ENCODE measurements around the gene ADH1C.
A peak's percentile ranks its signal among the peaks of the same experiment; 100 is the strongest.
"Not testable (repeated sequence)": the region's sequence is repeated elsewhere in the genome, so short reads cannot be mapped to it uniquely, and the experiment has no call there.

ADH1C gene

DNA sequence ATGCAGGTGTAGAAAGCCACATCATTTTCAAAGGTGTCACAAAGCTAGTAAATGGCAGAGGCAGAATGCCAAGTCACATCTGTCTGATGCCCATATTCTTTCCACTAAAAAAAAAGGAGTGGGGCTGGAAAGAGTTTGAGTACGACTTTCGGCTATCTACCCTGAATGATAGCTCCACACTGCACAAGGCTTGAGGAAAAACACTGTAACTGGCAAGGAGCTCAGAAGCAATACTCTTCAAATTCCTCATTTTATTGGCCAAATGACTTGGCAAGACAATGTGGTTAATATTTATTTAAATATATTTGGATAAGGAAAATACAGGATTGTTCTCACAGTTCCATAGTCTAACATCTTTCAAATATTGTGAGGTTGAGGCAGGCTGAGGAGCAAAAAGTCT, 5.4 kb upstream of the ADH1C start:
- no peak for DNase-seq (ENCODE audit: low spot score)

DNA sequence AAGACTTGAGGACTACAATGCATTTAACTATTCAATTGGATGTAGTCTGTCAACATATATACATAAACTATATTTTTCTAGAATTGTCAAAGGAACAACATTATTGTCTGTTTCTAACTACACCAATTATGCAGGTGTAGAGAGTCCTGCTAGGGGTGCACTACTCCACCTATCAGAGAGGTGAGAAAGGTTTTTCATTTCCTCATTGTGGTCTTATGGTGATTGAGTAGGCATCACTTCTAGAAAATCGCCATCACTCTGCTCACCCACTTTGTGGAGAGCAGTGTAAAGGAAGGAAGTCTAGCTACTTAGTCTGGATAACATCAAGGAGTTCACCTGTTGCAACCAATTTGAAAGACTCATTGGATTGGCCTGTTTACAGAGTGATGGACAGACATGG, 4.4 kb upstream of the ADH1C start:
- no peak for DNase-seq (ENCODE audit: low spot score)

DNA sequence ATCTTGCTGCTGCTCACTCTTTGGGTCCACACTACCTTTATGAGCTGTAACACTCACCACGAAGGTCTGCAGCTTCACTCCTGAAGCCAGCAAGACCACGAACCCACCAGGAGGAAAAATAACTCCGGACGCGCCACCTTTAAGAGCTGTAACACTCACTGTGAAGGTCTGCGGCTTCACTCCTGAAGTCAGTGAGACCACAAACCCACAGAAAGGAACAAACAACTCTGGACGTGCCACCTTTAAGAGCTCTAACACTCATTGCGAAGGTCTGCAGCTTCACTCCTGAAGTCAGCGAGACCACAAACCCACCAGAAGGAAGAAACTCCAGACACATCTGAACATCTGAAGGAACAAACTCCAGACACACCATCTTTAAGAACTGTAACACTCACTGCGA, 3.6 kb upstream of the ADH1C start:
- DNase-seq (ENCODE audit: low spot score), result not testable (repeated sequence)

DNA sequence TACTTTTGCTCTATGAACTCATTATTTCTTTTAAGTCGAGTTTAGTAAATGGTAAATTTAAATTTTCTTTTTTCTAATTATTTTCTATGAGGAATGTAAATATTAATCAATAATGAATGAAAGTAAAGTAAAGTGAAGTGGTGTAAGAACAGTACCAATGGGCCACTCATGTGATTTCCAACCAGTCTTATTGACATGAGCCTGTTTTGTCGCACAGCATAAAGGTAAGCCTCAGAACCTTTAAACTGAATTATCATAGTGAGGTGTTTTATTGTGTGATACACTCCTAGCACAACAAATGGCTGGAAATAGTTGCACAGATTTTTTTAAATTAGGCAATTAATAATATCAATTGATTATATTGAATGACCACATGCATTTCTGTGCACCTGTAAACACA, 1.1 kb downstream of the ADH1C start:
- DNase-seq (ENCODE audit: low spot score), result no peak

DNA sequence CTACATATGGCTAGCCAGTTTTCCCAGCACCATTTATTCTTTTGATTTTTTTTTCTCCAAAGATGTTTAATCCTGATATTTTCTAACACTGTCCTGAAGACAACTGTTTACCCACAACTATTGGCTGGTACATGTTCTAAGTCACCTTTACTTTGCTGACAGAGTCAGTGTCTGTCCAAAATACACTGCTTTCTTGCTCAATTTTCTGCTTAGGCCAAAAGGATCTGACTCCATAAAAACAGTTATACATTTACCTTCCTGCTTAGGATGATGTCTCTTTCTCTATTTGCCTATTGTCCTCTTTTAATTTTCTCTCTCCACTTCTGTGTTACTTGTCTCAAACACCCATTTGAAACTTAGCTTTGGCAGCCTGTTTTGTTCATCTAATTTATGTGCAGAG, 3.2 kb downstream of the ADH1C start:
- DNase-seq (ENCODE audit: low spot score), result no peak

DNA sequence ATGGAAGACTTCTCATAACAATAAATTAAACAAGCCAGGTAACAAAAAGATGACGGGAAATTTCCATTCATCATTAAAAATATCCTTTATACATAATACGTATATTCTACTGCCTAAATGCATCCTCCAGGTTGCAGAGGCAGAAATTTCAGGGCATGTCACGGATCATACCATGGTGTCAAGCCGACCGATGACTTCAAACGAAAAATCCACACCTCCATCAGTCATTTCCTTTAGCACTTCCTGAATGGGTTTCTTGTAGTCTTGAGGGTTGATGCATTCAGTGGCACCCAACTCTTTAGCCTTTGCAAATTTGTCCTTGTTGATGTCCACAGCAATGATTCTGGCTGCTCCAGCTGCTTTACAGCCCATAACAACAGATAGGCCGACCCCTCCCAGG, 9.9 kb downstream of the ADH1C start:
- DNase-seq (ENCODE audit: low spot score), result not testable (repeated sequence)

DNA sequence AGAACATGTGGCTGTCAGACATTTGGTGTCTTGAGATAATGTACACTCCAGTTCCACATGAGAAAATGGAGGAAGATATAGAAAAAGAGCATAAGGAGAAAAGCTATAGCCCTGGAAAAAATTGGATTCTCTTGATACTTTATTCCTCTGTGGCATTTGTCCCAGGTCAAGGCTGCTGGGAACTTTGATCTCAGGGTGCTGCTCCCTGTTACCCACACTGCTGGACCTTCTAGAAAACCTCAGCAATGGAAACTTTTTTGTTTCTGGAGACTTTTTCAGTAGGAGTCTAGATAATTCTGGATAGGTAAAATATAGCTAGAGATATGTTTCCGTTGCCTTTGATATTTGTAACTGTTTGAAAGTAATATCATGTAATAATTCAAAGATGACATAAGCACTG, 11.1 kb downstream of the ADH1C start:
- DNase-seq (ENCODE audit: low spot score), result no peak

DNA sequence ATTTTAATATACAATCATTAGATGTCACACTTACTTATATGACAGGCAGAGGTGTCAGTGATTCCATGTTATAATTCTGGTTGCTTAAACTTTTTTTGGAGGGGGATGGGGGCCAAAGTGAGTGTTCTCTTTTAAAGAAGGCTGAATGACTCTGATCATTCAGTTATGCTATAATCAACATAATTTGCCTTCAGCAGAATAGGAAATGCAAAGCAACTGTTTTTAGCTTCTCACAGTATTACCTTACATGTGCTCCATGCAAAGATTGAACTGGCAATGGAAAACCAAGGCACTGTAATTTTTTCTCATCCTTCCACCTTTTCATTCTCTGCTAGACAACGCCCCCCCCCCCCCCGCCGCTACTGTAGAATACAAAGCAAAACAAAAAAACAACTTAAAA, 13.4 kb downstream of the ADH1C start:
- DNase-seq (ENCODE audit: low spot score), result no peak

DNA sequence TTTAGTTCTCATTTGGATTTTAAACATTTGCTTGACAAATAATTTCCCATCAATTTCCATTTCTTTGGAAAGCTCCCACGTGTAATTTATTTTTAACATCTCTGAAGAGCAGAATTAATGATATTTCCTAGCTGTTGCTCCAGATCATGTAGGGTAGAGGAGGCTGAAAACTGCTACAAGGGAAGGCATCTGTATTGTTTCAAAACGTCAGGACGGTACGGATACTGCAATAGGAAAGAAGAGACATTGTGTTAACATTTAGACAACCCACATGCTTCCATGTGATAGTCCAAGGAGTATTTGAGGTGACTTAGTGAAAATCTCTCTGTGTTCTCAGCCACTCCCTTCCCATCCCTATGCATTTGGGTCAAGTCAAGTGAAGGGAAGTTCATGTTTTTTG, 16.0 kb downstream of the ADH1C start:
- DNase-seq (ENCODE audit: low spot score), result no peak

DNA sequence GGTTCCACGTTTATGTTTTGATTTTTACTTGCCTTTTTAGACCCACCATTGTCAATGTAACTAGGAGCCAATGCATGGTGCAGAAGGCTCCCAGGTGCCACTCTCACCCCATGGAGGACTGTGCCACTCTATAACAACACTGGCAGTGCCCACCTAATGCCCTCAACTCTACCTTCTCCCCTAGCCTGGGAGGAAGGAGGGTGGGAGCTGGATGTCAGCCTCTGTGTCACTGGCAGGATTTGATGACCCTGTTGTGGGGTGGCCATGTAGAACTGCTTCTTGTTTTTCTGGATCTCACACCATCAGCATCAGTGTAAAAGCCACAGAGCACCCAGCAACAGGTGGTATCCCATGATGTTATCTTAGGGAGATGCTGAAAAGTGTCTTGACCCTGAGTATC, 17.7 kb downstream of the ADH1C start:
- no peak for DNase-seq (ENCODE audit: low spot score)

DNA sequence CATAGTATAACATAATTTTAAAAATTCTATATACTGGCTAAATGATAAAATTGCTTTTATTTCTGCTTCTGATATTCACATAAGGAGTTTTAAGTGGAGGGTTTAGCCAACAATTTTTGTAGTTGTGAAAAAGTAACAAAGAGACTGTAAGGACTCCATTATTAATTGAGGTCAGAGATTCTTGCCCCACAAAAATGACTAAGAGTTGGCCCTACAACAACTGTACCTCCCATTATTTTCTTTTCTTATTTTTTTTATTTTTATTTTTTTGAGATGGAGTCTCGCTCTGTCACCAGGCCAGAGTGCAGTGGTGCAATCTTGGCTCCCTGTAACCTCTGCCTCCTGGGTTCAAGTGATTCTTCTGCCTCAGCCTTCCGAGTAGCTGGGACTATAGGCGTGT, 21.9 kb downstream of the ADH1C start:
- no peak for DNase-seq (ENCODE audit: low spot score)

DNA sequence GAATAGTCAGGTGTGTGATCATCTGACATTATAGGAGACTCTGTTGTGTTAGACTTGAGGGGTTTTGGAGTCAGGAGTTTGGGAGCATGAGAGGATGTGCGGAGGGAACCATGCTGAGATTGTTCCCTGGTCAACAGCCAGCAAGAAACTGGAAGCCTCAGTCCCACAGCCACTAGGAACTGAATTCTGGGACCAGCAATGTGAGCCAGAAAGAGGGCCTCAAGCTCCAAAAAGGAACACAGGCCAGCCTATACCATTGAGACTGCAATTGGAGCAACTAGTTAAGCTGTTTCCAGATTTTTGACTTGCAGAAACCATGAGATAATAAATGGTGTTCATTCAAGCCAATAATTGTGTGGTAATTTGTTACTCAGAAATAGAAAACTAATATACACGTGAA, 22.7 kb downstream of the ADH1C start:
- DNase-seq (ENCODE audit: low spot score), result no peak

DNA sequence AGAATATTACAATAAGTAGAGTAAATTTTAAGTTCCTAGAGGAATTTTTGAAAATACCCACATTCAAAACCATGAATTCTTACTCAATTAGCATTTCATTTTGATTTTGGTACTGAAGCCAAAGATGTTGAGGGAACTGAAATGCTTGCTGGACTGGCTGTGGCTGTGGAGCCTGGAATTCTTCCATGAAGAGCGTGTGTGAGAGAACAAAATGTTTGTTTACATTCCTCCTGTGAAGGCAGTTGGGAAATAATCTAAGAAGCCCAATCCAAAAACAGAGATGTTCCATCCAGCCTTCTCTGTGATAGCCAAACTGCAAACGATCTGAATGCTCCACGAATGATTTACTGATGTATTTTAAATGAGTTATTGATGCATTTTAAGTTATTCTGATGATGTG, 27.6 kb downstream of the ADH1C start:
- DNase-seq (ENCODE audit: low spot score), result no peak

DNA sequence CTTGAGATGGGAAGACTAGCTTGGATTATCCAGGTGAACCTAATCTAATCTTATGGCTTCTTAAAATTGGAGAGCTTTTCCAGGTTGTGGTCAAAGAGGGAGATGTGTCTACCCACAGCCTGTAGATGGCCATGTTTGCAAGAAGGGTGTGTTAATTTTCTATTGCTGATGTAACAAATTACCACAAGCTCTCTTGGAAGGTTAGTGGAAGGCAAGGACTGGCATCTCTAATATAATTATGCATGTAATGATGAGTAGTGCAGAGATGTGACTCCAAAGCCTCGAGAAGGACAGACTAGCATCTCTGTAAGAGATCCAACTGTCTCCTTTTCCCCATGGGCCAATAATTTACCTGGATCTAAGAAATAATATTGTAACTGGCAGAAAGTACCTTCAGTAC, 28.2 kb downstream of the ADH1C start:
- DNase-seq (ENCODE audit: low spot score), result no peak

DNA sequence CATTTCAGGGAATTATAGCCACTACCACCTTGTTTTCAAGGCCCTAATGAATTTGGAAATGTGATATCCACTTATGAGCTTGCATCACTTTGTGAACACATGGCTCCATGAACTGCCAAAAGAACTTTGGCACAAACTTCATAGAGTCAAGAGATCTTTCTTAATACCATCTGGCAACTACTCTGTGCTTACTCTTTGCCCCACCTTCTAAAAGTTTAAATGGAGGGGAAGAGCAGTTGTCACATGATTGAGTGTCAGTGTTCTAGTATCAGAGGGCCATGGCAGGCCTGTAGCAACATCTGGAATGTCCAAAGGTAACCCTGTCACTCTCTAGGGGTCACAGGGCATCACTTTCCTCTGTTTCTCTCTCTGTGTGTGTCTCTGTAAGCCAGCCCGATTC, 28.8 kb downstream of the ADH1C start:
- no peak for DNase-seq (ENCODE audit: low spot score)

DNA sequence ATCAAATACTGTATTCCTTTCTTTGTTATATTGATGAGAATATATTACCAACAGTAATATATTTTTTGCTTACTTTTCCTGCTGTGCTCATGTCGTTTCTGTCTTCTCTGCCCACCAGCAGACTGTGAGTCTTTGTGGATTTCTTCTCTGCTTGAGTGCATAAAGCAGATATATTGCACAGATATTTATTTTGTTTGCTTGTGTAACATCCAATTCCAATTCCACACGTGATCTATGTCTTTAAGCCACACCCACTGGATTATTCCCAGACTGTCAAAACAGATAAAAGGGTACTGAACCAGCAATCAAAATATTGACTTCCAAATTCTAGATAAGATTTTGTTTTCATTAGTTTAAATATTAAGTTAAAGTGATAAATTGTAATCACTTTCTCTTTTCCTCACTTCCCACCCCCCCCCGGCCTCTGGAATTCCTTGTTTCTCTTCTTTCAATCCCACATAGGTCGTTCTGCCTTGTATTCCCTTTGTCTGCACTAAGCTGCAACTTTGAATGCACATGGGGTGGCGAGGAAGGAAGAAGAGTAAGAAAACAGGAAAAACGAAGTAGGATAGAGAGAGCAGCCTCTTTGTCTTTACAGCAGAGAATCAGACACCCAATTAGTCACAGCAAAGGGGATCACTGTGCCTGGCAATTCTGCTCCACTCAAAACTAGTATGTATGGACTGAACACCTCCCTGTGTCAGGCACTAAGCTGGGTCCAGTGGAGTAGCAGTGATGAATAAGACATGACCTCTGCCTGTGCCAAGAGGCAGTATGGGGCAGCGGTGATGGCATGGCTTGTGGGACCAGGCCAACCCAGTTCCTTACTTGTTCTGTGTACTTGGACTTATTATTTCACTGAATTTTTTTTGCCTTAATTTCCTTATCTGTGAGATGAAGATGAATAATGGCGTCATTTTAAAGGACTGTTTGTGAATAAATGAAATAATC, 31.0 kb downstream of the ADH1C start, which contains the start of gene ADH1B:
TSS of gene ADH1B (minus strand) at position 161 of the 951 bp plus-strand sequence. CDS start at position 91, 70 bp downstream.
- no peak for DNase-seq (ENCODE audit: low spot score)

DNA sequence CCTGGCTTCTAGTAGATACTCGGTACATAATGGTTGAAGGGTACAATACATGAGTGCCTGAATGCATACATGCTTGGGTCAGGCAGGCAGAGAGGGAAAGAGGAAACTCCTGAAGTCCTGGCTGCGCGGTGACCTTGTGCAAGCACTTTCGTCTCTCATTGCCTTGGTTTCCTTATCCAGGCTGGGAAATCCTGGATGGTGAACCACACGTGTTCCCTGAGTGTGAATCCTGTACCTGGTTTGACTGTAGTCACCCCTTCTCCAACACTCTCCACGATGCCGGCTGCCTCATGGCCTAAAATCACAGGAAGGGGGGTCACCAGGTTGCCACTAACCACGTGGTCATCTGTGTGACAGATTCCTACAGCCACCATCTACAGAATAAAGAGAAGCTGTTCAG, 34.7 kb downstream of the ADH1C start:
- not testable (repeated sequence) for DNase-seq (ENCODE audit: low spot score)

DNA sequence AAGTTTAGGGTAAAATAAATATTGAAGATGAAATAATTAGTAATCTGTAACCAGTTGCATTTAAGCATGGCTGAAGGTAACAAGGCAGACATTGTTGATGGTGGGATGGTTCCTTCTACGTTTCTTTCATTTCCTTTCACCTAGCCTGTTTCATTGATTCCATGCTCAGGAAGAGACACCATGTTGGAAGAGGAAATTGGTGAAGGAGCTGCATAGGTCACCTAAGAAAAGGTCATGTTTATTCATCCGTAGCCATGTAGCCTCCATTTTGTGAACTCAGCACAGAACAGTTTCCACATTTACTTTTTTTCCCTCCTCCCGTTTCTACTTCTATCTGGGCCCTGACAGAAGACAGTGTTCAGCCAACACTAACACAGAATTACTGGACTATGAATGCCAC, 35.2 kb downstream of the ADH1C start:
- DNase-seq (ENCODE audit: low spot score), result no peak

DNA sequence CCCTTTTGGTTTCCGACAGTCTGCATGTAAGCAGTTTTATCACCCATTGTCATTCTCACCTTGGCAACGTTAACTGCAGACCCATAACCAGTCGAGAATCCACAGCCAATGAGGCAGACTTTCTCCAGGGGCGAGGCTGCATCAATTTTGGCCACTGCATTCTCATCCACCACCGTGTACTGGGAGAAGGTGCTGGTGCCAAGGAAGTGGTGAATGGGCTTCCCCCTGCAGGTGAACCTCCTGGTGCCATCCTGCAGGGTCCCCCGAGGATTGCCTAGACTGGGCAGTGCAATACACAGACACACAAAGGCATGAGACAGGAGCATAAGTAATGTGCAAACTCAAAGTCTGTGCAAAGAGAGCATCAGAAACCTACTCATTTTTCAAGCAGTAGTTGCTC, 36.7 kb downstream of the ADH1C start:
- DNase-seq (ENCODE audit: low spot score), result no peak

DNA sequence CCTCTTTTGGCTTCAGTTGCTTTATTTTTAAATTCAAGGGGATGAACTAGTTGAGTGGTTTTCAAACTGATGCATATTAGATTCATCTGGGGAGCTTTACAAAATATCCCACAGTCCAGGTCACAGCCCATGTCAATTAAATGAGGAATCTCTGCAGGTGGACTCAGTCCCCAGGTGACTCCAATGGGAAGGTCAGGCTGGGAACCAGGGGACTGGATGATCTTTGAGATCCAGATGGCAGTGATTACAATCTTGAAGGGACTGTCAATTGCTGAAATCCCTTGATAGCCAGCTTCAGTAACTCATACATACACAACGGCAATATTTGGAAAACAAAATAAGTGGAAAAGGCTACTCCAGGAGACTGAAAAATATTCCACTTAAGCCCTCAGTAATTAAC, 38.3 kb downstream of the ADH1C start:
- no peak for DNase-seq (ENCODE audit: low spot score)

DNA sequence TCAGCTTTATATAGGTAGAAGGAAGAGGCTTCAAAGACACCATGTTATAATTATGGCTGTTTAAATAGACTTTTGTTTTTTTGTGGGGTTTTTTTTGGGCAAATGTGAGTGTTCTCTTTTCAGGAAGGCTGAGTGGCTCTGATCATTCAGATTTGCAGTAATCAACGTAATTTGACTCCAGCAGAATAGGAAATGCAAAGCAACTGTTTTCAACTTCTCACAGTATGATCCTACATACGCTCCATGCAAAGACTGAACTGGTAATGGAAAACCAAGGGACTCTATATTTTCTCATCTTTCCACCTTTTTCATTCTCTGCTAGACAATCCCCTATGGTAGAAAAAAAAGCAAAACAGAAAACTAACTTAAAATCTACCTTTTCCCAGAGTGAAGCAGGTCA, 42.2 kb downstream of the ADH1C start:
- no peak for DNase-seq (ENCODE audit: low spot score)

DNA sequence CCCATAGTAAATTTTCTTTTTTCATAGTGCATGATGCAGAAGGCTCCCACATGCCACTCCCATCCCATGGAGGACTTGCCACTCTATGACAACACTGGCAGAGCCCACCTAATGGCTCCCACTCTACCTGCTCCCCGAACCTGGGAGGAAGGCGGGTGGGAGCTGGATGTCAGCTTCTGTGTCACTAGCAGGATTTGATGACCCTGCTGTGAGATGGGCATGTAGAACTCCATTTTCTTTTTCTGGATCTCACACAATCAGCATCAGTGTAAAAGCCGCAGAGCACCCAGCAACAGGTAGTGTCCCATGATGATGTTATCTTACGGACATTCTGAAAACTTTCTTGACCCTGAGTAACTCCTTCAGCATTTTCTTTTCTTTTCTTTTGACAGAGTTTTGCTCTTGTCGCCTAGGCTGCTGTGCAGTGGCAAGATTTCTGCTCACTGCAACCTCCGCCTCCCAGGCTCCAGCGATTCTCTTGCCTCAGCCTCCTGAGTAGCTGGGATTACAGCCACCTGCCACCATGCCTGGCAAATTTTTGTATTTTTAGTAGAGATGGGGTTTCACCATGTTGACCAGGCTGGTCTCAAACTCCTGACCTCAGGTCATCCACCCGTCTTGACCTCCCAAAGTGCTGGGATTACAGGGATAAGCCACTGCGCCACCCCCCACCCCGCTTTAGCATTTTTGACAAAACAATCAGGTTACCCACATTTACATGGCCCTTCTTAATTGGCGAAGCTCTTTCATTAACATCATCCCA, 46.7 kb downstream of the ADH1C start:
- peak; percentile 37 for DNase-seq (ENCODE audit: low spot score)
